IPS-18a (cell line): ENCODE results near the gene STPG4.

Experiments
- H3K27ac ChIP-seq: one replicate; pipeline ENCODE4 v1.5.1; 2013; ENCODE audit warnings: low read length
- H3K27me3 ChIP-seq: one replicate; pipeline ENCODE4 v1.6.1; 2013; ENCODE audit warnings: mild to moderate bottlenecking, low read length; ENCODE audit not compliant: control insufficient read depth, insufficient read depth
- H3K36me3 ChIP-seq: one replicate; pipeline ENCODE4 v1.6.1; 2013; ENCODE audit warnings: low read depth, low read length; ENCODE audit not compliant: control insufficient read depth
- H3K4me1 ChIP-seq: one replicate; pipeline ENCODE4 v1.6.1; 2013; ENCODE audit warnings: low read depth, low read length; ENCODE audit not compliant: control insufficient read depth
- H3K4me3 ChIP-seq: one replicate; pipeline ENCODE4 v1.5.1; 2013; ENCODE audit warnings: low read length
- H3K9ac ChIP-seq: one replicate; pipeline ENCODE4 v1.6.1; 2013; ENCODE audit warnings: mild to moderate bottlenecking, low read length, moderate library complexity
- H3K9me3 ChIP-seq: one replicate; pipeline ENCODE4 v1.6.1; 2013; ENCODE audit warnings: low read depth, low read length; ENCODE audit not compliant: control insufficient read depth

STPG4 gene

GRCh38 chr2:47056868-47057686, 98.0 kb downstream of the STPG4 start:
- no peaks in the 10 kb centered on the region for H3K9me3 ChIP-seq
- peaks cover 20% of the 10 kb centered on the region for H3K4me1 ChIP-seq
- H3K4me3 ChIP-seq = no peak overlapping the region
- no peak overlapping the region for H3K27ac ChIP-seq
- no peaks in the 10 kb centered on the region for H3K27me3 ChIP-seq
- H3K36me3 ChIP-seq = no peaks in the 10 kb centered on the region
- H3K9ac ChIP-seq = no peak overlapping the region

GRCh38 chr2:47056374-47056773, 98.7 kb downstream of the STPG4 start:
- Histone ChIP-seq H3K4me1 (peaks cover 20% of the 10 kb centered on the region), H3K4me3 (no peak overlapping the region), H3K36me3 (peaks cover 3% of the 10 kb centered on the region), H3K27me3 (no peaks in the 10 kb centered on the region), H3K27ac (no peak overlapping the region), H3K9ac (no peak overlapping the region), H3K9me3 (no peaks in the 10 kb centered on the region)

- H3K4me1 ChIP-seq = peaks cover 20% of the 10 kb centered on the region
- H3K4me3 ChIP-seq = no peak overlapping the region
- no peak overlapping the region for H3K27ac ChIP-seq
- peaks cover 3% of the 10 kb centered on the region for H3K36me3 ChIP-seq
- no peaks in the 10 kb centered on the region for H3K9me3 ChIP-seq
- H3K9ac ChIP-seq = no peak overlapping the region
- H3K27me3 ChIP-seq = no peaks in the 10 kb centered on the region
Observed at GRCh38 chr2:47054868-47055267, 100.2 kb downstream of the STPG4 start.

- no peak overlapping the region for H3K27ac ChIP-seq
- H3K4me1 ChIP-seq = peaks cover 20% of the 10 kb centered on the region
- H3K4me3 ChIP-seq = no peak overlapping the region
Observed at GRCh38 chr2:47054036-47054555, 101.0 kb downstream of the STPG4 start.

GRCh38 chr2:47052847-47053246, 102.3 kb downstream of the STPG4 start:
- Histone ChIP-seq H3K4me1 (peaks cover 18% of the 10 kb centered on the region), H3K4me3 (no peak overlapping the region), H3K27ac (no peak overlapping the region), H3K27me3 (no peaks in the 10 kb centered on the region), H3K9me3 (no peaks in the 10 kb centered on the region), H3K9ac (no peak overlapping the region), H3K36me3 (peaks cover 3% of the 10 kb centered on the region)

More at GRCh38 chr2:47054036-47054555, 101.0 kb downstream of the STPG4 start:
- H3K36me3 ChIP-seq = peaks cover 3% of the 10 kb centered on the region
- H3K9me3 ChIP-seq = no peaks in the 10 kb centered on the region
- H3K27me3 ChIP-seq = no peaks in the 10 kb centered on the region
- no peak overlapping the region for H3K9ac ChIP-seq

GRCh38 chr2:47051562-47051961, 103.5 kb downstream of the STPG4 start:
- no peaks in the 10 kb centered on the region for H3K9me3 ChIP-seq
- peaks cover 11% of the 10 kb centered on the region for H3K4me1 ChIP-seq
- no peak overlapping the region for H3K27ac ChIP-seq
- peaks cover 3% of the 10 kb centered on the region for H3K36me3 ChIP-seq
- H3K9ac ChIP-seq = no peak overlapping the region
- no peaks in the 10 kb centered on the region for H3K27me3 ChIP-seq
- no peak overlapping the region for H3K4me3 ChIP-seq

- peaks cover 3% of the 10 kb centered on the region for H3K36me3 ChIP-seq
- no peaks in the 10 kb centered on the region for H3K27me3 ChIP-seq
- H3K4me3 ChIP-seq = no peak overlapping the region
- no peaks in the 10 kb centered on the region for H3K9me3 ChIP-seq
- H3K4me1 ChIP-seq = peaks cover 4% of the 10 kb centered on the region
- H3K27ac ChIP-seq = no peak overlapping the region
- no peak overlapping the region for H3K9ac ChIP-seq
Observed at GRCh38 chr2:47050762-47051161, 104.3 kb downstream of the STPG4 start.

- no peak overlapping the region for H3K27ac ChIP-seq
- peaks cover 4% of the 10 kb centered on the region for H3K4me1 ChIP-seq
- no peak overlapping the region for H3K9ac ChIP-seq
- H3K9me3 ChIP-seq = no peaks in the 10 kb centered on the region
- no peak overlapping the region for H3K4me3 ChIP-seq
- H3K36me3 ChIP-seq = peaks cover 3% of the 10 kb centered on the region
- no peaks in the 10 kb centered on the region for H3K27me3 ChIP-seq
Observed at GRCh38 chr2:47050021-47050760, 104.9 kb downstream of the STPG4 start.

GRCh38 chr2:47049502-47049901, 105.6 kb downstream of the STPG4 start:
- Histone ChIP-seq H3K27ac (no peak overlapping the region), H3K9ac (no peak overlapping the region), H3K36me3 (peaks cover 3% of the 10 kb centered on the region), H3K27me3 (no peaks in the 10 kb centered on the region), H3K4me1 (peaks cover 4% of the 10 kb centered on the region), H3K9me3 (no peaks in the 10 kb centered on the region), H3K4me3 (no peak overlapping the region)

GRCh38 chr2:47048801-47049480, 106.2 kb downstream of the STPG4 start:
- Histone ChIP-seq H3K4me3 (no peak overlapping the region), H3K9me3 (no peaks in the 10 kb centered on the region), H3K9ac (no peak overlapping the region), H3K27ac (no peak overlapping the region), H3K36me3 (peaks cover 3% of the 10 kb centered on the region), H3K27me3 (no peaks in the 10 kb centered on the region), H3K4me1 (peaks cover 4% of the 10 kb centered on the region)

GRCh38 chr2:47046271-47046670, 108.8 kb downstream of the STPG4 start:
- H3K27ac ChIP-seq = no peak overlapping the region
- no peaks in the 10 kb centered on the region for H3K36me3 ChIP-seq

More at GRCh38 chr2:47046271-47046670, 108.8 kb downstream of the STPG4 start:
- Histone ChIP-seq H3K27me3 (no peaks in the 10 kb centered on the region), H3K4me3 (no peak overlapping the region), H3K9ac (no peak overlapping the region), H3K4me1 (peaks cover 20% of the 10 kb centered on the region), H3K9me3 (no peaks in the 10 kb centered on the region)
